ENCODE data around the gene MRPS6.

Gene MRPS6

GRCh38 chr21:34076835-34077234 is 3.5 kb downstream of the MRPS6 start:
- H3K4me3 ChIP-seq (ENCODE audit: low read length): no peak overlapping the region
- DNase-seq (ENCODE audit: low read depth): no peak
- TF ChIP-seq, protein P1, sequence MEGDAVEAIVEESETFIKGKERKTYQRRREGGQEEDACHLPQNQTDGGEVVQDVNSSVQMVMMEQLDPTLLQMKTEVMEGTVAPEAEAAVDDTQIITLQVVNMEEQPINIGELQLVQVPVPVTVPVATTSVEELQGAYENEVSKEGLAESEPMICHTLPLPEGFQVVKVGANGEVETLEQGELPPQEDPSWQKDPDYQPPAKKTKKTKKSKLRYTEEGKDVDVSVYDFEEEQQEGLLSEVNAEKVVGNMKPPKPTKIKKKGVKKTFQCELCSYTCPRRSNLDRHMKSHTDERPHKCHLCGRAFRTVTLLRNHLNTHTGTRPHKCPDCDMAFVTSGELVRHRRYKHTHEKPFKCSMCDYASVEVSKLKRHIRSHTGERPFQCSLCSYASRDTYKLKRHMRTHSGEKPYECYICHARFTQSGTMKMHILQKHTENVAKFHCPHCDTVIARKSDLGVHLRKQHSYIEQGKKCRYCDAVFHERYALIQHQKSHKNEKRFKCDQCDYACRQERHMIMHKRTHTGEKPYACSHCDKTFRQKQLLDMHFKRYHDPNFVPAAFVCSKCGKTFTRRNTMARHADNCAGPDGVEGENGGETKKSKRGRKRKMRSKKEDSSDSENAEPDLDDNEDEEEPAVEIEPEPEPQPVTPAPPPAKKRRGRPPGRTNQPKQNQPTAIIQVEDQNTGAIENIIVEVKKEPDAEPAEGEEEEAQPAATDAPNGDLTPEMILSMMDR (conservative IDR thresholded peaks at IDR 0.05; ENCODE audit: low read length): no peak

DNA sequence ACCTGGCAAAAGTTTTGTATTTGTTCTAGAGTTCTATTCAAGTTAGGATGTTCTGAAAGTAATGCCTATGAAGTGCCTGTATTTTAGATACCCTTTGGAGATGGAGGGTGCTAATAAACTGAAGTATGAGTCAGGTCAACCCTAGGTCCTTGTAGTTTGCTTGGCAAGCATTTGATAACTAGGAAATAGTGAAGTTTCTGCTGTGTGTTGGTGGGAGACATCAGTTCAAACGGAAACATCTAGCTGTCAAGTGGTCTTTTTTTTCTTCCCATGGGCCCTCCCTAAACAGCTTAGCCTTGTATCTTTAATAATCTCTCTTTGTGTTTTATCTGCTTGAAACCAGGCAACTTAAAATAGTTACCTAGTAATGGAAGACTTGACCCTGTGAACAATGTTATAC is 4.5 kb downstream of the MRPS6 start:
- DNase-seq (ENCODE audit: low read depth): no peak
- TF ChIP-seq, protein P1 (conservative IDR thresholded peaks at IDR 0.05; ENCODE audit: low read length): no peak
- no peak overlapping the region for H3K4me3 ChIP-seq (ENCODE audit: low read length)

DNA sequence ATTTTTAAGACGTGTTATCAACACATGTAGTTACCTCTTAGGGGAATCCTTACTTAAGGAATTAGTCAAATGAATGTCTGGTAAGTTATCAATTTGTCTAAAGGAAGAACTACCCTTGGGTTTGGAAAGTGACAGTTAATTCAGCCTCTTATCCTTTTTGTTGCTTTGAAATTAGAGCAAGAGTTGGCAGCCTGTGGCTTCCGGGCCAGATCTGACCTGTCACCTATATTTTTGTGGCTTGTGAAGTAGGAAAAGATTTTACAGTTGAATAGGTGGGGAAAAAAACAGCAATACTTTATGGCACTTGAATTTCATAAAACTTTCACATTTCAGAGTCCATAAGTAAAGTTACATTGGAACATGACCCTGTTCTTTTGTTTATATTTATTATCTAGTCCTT is 5.5 kb downstream of the MRPS6 start:
- DNase-seq (ENCODE audit: low read depth): no peak
- TF ChIP-seq, protein P1 (conservative IDR thresholded peaks at IDR 0.05; ENCODE audit: low read length): no peak
- H3K4me3 ChIP-seq (ENCODE audit: low read length): no peak overlapping the region

DNA sequence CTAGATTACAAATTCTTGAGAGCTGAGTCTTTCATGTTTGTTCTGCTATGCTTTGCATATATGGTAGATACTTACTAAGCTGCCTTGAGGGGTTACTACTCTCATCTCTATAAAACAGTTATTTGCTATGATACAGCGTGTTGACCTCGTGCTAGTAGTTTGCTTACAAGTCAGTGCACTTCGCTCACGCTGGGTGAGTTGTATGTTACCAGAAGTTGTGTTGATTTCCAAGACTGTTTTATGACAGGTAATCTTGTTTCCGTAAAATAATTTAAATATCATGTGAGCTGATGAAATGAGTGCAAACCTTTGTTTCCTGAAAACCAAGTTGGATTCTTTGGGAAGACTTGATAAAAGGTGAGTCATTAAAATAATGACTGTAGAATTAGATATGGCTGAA is 7.3 kb downstream of the MRPS6 start:
- TF ChIP-seq, protein P1 (conservative IDR thresholded peaks at IDR 0.05; ENCODE audit: low read length): no peak
- DNase-seq (ENCODE audit: low read depth): no peak
- H3K4me3 ChIP-seq (ENCODE audit: low read length): no peak overlapping the region

- TF ChIP-seq, protein P1 (conservative IDR thresholded peaks at IDR 0.05; ENCODE audit: low read length): no peak
- H3K4me3 ChIP-seq (ENCODE audit: low read length): no peak overlapping the region
- no peak for DNase-seq (ENCODE audit: low read depth)
Measured at GRCh38 chr21:34082769-34083168, 9.4 kb downstream of the MRPS6 start.

GRCh38 chr21:34083357-34083756 is 10.0 kb downstream of the MRPS6 start:
- H3K4me3 ChIP-seq (ENCODE audit: low read length): no peak overlapping the region
- TF ChIP-seq, protein P1 (conservative IDR thresholded peaks at IDR 0.05; ENCODE audit: low read length): no peak
- DNase-seq (ENCODE audit: low read depth): no peak

GRCh38 chr21:34085129-34085528 is 11.8 kb downstream of the MRPS6 start:
- TF ChIP-seq, protein P1 (conservative IDR thresholded peaks at IDR 0.05; ENCODE audit: low read length): no peak
- H3K4me3 ChIP-seq (ENCODE audit: low read length): no peak overlapping the region
- no peak for DNase-seq (ENCODE audit: low read depth)

All from AG10803 (cell line).